ENCODE results near the gene OAS2.

DNA sequence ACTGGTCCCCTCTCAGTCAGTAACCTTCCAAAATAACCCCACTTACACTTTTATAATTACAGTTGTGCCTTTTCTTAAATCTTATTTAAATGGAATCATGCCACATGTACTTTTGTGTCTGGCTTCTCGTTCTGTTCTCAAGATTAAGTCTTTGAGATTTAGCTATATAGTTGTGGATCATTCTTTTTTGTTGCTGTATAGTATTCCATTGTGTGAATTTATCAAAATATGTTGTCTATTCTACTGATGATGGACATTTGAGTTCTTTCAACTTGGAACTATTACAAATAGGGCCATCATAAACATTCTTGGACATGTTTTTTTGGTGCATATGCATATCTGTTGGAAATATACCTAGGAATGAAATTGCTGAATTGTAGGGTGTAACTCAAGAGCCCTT lies 31.0 kb upstream of the OAS2 start:
- TF ChIP-seq, protein P1, sequence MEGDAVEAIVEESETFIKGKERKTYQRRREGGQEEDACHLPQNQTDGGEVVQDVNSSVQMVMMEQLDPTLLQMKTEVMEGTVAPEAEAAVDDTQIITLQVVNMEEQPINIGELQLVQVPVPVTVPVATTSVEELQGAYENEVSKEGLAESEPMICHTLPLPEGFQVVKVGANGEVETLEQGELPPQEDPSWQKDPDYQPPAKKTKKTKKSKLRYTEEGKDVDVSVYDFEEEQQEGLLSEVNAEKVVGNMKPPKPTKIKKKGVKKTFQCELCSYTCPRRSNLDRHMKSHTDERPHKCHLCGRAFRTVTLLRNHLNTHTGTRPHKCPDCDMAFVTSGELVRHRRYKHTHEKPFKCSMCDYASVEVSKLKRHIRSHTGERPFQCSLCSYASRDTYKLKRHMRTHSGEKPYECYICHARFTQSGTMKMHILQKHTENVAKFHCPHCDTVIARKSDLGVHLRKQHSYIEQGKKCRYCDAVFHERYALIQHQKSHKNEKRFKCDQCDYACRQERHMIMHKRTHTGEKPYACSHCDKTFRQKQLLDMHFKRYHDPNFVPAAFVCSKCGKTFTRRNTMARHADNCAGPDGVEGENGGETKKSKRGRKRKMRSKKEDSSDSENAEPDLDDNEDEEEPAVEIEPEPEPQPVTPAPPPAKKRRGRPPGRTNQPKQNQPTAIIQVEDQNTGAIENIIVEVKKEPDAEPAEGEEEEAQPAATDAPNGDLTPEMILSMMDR (IDR thresholded peaks at IDR 0.05 in 4 of 5, conservative IDR thresholded peaks at IDR 0.05 in 1 of 5) = no peak
- no peak for TF ChIP-seq POLR2A (IDR thresholded peaks at IDR 0.05)

All from gastrocnemius medialis (tissue), 4 donors.